Astrocyte (in vitro differentiated cells and primary cell): ENCODE data around the gene PEMT.

ENCODE experiments used
- EZH2 ChIP-seq: IDR thresholded peaks from 2 replicates; pipeline ENCODE4 v1.6.1; 2012; ENCODE audit warnings: mild to moderate bottlenecking, low read length, inconsistent platforms; ENCODE audit not compliant: insufficient read depth
- TF ChIP-seq, protein P1 (sequence below): IDR thresholded peaks from 2 replicates; pipeline ENCODE4 v1.5.1; 2011; ENCODE audit warnings: low read depth, mild to moderate bottlenecking, inconsistent platforms, low read length, moderate library complexity; ENCODE audit not compliant: insufficient read depth

DNA sequence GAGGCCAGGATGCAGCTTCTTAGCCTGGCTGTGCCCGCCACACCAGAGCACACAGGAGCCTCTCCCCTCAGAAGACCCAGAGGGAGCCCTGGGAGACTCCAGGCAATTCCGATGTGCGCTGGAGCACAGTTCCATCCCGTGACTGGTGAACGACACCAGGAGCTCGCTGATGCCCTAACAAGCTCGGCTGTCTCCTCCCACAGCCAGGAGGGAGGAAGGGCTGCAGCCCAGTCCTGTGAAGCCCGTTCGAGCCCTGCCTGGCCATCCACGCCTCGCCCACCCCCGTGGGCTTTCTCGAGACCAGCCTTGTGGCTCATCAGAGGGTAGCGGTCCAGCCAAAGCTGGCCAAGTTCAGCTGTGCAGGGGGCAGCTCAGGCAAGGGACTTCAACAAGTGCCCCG is 73.5 kb downstream of the PEMT start:
- TF ChIP-seq, protein P1, sequence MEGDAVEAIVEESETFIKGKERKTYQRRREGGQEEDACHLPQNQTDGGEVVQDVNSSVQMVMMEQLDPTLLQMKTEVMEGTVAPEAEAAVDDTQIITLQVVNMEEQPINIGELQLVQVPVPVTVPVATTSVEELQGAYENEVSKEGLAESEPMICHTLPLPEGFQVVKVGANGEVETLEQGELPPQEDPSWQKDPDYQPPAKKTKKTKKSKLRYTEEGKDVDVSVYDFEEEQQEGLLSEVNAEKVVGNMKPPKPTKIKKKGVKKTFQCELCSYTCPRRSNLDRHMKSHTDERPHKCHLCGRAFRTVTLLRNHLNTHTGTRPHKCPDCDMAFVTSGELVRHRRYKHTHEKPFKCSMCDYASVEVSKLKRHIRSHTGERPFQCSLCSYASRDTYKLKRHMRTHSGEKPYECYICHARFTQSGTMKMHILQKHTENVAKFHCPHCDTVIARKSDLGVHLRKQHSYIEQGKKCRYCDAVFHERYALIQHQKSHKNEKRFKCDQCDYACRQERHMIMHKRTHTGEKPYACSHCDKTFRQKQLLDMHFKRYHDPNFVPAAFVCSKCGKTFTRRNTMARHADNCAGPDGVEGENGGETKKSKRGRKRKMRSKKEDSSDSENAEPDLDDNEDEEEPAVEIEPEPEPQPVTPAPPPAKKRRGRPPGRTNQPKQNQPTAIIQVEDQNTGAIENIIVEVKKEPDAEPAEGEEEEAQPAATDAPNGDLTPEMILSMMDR, result no peak
- no peak for TF ChIP-seq EZH2
